Medulla oblongata (tissue), 1 donor: Measurements from ENCODE around the gene TOMM34.

Experiments used
- DNase-seq: peaks from one replicate; pipeline ENCODE4 v3.0.0-alpha.2; 2015; ENCODE audit errors: extremely low spot score

TOMM34 gene, protein sequence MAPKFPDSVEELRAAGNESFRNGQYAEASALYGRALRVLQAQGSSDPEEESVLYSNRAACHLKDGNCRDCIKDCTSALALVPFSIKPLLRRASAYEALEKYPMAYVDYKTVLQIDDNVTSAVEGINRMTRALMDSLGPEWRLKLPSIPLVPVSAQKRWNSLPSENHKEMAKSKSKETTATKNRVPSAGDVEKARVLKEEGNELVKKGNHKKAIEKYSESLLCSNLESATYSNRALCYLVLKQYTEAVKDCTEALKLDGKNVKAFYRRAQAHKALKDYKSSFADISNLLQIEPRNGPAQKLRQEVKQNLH

DNA sequence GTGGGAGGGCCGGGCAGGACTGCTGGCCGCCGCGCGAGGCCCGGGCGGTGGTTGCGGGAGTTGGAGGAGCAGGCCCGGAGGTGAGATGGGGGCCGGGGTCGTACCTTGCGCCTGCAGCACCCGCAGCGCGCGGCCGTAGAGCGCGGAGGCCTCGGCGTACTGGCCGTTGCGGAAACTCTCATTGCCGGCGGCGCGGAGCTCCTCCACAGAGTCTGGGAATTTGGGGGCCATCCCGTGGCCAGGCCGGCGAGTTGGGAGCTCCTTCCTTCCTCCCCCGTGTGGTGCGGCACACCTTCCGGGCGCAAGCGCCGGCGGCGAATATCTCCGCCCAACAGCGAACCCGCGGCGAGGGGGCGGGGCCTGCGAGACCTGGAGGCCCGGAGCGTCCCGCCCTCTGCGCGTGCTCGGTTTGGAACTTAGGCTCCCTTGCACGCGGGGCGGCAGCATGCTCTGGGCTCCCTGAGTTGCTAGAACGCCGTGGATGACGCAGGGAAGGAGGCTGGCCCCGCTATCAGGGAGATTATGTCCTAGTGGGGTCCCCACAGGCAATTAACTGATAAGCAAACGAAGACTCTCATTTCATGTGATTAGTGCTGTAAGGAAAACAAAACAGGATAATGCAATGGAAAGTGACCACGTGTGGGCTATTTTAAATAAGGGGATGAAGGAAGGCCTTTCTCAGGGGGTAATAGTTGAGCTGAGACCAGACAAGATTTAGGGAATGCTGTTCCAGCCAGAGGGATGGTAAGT is at the start of gene TOMM34:
Gene TOMM34, minus strand, starts transcription at position 295 of the 750 bp plus-strand sequence. Its CDS starts 64 bp downstream, at position 231.
- peak; percentile 96 for DNase-seq

DNA sequence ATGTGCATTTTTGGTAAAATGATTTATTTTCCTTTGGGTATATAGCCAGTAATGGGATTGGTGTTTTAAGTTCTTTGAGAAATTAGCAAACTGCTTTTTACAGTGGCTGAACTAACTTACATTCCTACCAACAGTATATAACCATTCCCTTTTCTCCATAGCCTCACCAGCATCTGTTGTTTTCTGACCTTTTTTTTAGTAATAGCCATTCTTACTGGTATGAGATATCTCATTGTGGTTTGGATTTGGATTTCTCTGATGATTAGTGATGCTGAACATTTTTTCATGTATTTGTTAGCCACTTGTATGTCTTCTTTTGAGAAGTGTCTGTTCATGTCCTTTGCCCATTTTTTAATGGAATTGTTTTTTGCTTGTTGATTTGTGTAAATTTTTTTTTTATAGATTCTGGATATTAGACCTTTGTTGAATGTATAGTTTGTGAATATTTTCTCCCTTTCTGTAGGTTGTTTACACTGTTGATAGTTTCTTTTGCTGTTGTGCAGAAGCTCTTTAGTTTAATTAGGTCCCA is 48.4 kb upstream of the TOMM34 start:
- DNase-seq: no peak

DNA sequence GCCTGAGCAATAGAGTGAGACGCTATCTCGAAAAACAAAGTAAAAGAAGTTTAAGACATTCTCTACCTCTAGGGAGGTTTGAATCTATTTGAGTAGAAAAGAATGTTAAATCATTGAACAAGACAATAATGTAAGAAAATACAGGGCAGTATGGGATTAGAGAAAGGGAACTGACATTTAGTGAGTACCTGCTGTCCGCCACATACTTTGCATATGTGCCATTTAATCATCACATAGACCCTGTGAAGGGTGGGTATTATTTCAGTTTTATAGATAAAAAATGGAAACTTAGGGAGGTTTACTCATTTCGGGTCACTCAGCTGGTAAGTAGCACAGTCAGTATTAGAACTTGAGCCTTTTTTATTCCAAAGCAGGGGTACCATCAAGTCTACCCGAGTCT is 37.5 kb upstream of the TOMM34 start:
- DNase-seq: no peak

DNA sequence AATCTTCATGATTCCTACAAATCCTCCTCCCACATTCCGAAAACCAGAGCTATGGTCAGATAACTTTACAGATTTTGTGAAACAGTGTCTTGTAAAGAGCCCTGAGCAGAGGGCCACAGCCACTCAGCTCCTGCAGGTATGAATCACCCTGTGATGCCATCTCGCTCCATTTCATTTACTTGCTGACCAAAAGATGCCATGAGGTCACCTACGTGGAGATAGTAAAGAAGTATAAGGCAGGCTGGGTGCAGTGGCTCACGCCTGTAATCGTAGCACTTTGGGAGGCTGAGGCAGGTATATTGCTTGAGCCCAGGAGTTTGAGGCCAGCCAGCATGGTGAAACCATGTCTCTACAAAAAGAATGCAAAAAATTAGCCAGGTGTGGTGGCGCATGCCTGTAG is 37.0 kb upstream of the TOMM34 start:
- no peak for DNase-seq

DNA sequence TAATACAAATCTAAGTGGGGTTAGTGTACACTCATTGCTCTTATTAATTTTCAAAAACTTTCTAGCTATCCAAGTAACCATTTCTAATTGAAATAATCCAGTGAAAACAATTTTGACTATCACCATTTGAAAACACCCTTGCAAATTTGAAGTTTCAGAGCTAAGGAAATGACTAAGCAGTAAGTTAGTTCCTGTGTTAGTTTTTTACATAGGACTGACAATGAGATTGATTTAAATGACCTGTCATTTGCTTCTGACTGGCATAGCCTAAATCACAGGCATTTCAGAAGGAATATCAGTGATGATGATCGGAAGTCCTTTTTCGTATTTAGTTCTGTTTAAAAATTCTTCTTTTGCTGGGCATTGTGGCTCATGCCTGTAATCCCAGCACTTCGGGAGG is 33.1 kb upstream of the TOMM34 start:
- no peak for DNase-seq

DNA sequence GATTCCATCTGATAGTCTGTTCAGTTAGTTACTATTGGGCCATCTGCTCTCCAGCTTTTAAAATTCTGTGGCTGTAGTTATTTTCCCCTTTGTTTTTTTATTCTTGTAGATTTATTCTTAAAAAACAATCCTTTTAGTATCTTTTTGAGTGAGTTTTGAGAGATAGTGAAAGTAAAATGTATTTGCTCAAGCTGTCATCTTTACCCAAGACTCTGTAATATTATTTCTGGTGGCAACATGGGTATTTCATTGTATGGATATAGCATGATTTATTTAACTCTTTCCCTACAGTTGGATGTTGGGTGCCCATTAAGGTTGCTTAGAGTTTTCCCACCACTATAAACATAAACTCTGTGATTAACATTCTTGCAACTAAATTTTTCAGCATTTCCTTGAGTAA is 30.8 kb upstream of the TOMM34 start:
- no peak for DNase-seq

DNA sequence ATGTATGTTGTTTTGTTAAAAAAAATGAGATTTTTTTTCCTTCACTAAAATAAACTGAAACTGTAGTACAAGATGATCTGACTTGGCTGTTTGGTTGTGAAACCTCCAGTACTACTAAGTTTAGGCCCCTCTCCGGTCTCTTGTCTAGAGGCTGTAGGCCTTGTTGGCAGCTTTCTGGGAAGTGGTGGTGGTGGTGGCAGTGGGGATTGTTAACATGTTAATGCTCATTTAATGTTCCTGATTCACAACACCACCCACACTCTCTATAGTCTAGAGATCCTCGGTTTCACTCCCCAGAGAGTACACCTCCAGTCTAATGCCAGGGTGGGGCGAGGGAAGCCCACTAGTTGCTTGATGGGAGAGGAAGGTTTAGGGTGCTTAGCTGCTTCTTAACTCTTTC is 30.2 kb upstream of the TOMM34 start:
- DNase-seq: peak; percentile 34

DNA sequence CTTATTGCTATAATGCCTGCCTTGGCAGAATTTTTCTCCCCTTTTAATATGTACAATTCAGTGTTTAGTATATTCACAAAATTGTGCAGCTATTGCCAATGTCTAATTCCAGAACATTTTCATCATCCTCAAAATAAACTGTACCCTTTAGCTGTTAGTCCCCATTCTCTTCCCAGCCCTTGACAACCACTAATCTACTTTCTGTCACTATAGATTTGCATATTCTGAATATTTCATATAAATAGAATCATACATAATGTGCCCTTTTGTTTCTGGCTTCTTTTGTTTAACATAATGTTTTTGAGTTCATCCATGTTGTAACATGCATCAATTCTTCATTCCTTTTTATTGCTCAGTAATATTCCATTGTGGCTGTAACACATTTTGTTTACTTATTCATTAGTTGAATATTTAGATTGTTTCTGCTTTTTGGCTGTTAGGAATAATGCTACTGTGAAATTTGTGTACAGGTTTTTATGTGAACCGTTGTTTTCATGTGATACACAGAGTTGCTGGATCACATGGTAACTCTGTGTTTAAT is 28.5 kb upstream of the TOMM34 start:
- no peak for DNase-seq

DNA sequence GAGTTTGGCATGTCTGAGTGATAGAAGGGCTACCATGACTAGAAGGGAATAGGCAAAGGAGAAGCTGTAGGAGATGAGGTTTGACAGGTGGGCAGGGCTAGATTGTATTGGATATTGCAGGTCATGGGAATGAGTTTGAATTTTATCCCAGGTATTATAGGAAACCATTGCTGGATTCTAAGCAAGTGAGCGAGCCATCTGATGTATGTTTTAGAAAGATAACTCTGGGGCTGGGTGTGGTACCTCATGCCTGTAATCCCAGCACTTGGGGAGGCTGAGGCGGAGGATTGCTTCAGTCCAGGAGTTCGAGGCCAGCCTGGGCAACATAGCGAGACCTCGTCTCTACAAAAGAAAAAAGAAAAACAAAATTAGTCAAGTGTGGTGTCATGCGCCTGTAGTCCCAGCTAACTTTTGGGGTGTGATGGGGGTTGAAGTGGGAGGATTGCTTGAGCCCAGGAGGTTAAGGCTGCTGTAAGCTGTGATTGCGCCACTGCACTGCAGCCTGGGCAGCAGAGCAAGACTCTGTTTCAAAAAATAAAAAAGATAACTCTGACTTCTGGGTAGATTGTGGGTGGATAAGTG is 23.0 kb upstream of the TOMM34 start:
- DNase-seq: no peak

DNA sequence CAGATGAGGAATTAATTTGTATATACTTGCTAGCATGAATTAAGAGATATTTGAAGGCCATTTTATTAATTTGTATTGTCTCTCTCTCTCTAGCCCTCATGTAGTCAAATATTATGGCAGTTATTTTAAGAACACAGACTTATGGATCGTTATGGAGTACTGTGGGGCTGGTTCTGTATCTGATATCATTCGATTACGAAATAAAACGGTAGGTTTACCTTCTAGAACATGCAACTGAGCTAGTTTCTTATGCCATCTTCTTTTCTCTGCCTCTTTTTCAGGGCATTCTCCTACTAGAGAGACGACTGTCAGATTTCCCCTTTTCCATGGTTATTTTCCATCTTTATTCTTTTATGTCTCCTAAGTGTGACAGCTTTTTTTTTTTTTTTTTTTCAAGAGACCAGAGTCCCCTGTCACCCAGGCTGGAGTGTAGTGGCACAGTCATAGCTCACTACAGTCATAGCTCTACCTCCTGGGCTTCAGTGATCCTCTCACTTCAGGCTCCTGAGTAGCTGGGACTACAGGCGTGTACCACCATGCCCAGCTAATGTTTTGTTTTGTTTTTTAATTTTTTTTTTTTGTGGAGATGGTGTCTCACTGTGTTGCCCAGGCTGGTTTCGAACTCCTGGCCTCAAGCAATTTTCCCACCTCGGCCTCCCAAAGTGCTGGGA is 21.7 kb upstream of the TOMM34 start:
- no peak for DNase-seq

DNA sequence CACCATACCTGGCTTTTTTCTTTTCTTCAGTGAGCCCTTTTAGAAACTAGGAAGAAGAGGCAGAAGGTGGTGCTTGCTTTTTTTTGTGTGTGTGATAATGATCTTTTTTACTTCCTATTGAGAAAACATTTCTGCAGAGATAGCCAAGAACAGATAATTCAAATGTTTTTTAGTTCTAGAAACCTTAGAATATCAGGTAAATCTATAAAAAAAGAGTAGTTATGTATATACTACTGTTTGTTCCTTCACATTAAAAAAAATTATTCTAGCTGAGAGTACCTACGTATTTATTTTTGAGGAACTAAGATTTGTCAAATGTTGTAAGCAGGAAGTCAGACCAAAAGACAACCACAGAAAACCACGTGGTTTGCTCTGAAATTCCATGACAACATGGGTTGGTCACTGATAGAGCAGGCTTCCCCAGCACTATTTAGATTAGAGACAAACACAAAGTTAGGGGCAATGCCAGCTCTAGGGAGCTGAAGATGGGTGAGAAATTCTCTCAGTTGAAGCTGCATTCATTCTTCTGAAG is 19.0 kb upstream of the TOMM34 start:
- DNase-seq: peak; percentile 84

DNA sequence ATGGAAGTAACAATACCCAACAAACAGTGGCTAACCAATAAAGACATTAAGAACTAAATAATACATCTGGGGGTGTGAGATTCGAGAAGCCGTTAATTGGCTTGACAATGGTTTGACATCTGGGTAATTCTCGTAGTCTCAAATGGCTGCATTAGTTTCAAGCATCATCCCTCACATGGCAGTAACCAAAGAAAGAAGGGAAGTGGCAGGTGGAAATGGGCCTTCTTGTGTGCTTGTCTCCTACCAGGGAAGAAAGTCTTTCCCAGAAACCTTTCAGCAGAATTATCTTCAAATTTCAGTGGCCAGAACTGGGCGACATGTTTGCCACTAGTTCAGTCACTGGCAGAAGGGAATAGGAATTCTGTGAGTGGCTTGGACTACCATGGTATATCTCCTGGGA is 16.5 kb upstream of the TOMM34 start:
- DNase-seq: no peak

DNA sequence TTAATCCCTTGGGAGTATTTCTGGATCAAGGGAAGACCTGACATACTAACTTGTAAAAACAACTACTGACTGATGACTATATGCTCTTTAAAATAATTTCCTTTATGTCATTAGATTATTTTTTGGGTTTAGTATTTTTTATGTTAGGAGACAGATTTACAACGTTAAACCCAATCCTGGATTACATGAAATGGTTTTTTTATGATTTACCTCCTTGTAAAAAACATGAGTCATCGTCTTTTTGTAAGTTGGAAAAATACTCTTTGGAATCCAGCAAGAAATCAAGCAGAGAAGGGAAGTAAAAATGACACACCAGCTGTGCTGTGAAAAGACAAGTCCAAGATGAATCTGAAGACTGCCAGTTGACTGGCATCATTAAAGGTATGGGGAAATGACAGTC is 12.9 kb upstream of the TOMM34 start:
- DNase-seq: no peak

DNA sequence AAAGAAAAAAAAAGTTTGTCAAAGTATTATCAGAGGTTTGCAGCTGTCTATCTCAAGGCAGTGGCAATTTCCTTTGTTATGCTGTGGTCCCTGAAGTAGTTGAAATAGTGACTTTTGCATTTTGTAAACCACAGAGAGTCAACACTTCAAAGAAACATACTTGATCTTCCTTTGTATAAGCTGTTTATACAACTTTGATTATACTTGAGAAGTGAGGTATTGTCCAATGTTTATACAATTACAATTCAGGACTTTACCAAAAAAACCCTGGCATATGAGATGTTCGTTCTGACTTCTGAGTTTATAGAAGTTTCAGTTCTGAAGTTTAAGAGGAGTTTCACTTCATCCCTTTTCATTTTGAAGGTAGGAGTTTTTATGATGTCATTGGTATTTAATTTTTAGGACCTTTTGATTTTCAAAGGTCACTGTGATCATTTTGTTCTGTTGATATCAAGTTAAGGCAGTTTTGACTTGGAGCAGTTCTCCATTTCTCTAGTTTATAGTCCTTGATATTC is 10.1 kb upstream of the TOMM34 start:
- no peak for DNase-seq

DNA sequence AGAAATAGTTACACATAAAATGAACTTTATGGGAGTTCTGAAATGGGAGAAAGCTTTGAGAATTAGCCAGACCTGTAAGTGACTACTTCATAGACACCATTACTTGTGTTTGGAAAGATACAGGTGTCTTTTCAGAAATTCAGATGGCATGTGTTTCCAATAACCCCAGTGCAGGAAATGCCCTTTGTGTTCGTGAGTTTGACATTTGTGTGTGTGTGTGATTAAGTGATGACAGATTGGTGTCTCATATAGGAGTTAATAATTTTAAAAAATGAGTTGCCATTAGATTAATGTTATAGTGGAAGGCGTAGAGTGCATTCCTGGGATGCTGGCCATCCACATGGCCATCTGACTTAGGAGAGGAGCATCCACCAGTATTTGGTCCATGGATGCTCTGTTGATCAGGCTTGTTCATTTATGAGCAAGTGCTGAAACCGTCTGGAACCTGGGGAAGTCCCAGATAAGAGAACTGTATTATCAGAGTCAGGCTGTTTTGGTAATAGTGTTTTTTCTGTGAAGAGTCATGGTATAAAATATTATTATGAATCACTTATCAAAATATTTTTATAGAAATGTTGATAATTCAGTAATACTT is 9.2 kb upstream of the TOMM34 start:
- DNase-seq: no peak

DNA sequence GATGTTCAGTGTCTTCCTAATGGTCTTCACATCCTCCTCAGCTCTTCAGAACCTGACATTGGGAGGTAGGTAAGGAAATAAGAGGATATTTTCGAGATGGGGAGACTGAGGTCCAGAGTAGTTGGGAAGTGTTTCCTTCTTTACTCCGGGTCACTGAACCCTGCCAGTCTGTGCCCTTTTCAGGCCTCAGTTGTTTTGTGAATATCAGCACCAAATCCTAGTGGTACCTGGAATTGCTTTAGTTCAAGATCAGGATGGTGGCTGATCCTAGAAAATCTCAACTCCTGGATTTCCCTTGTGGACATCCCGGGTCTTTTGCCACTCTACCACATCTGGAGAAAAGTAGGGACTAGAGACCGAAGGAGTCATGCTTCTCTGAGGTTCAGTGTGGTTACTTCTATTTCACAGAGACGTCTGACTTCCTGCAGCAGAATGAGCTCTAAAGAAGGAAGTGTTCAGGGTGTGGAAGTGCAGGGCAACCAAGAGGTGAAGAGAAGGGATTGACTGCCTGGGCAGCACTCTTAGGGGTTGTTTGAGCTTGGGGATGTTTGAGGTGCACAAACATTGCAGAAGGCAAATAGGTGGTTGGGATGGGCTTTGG is 7.1 kb upstream of the TOMM34 start:
- peak; percentile 70 for DNase-seq

DNA sequence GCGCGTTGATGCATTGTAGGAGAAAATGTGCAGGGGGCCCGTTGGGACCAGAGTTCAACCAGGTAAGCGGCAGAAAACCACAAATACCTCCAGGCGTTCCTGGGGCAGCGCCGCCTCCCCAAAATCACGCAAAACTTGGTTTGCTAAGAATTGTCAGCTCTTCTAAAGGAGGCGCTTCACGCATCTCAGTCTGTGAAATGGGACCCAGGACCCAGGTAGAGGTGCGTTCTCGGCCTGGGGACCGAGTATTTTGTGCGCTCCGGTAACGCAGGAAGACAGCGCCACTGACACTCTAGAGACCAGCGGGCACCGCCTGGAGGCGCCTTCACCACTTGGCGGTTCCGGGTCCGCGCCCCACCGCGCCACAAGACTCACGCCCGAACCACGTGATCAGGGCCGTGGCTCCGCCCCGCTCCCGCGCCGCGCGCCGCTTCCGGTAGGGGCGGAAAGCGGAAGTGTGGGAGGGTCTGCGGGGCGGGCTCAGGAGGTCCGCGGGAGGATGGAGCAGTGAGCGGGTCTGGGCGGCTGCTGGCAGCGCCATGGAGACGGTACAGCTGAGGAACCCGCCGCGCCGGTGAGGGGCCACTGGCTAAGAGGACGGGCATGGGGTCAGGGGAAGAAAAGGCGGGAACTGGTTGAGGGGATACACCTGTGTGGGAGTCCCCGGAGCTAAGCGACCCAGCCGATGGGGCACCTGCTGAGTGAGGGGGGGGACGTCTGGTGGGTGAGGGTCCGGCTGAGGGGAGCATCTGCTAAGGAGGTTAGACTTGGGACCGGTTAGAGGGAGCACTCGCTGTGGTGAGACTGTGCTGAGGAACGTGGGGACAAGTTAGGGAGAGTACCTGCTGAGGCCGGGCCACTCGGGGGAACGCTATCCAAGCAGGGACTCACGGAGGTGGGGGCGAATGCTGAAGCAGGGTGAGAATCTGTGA is 6.1 kb upstream of the TOMM34 start, which contains the start of gene STK4:
Gene STK4, plus strand, starts transcription at position 483 of the 932 bp plus-strand sequence. Its CDS starts 57 bp downstream, at position 540.
- peak; percentile 97 for DNase-seq

DNA sequence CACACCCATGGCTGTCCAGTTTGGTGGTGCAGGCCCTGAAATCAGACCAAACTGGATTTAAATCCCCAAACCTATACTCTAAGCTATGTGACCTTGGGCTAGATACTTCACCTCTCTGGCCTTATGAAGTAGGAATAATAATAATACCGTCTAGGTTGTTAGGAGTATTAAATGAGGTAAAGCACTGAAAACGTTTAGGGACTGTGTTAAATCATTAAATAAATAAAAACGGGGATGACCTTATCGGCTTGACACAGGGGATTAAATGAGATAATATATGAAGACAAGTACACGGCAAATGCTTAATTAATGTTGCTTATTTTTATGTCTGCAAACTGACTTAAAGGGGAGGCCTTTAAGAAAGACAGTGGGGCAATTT is 5.4 kb upstream of the TOMM34 start:
- no peak for DNase-seq
